GM12891 (cell line): Measurements from ENCODE around the gene HERPUD1.

Source experiments
- PAX5 ChIP-seq: IDR thresholded peaks from 2 replicates; pipeline ENCODE4 v1.6.1; 2011; ENCODE audit warnings: low read length, moderate library complexity, mild to moderate bottlenecking; ENCODE audit not compliant: insufficient read depth, severe bottlenecking
- POLR2AphosphoS5 ChIP-seq: IDR thresholded peaks from 2 replicates; pipeline ENCODE4 v1.6.1; 2011; ENCODE audit warnings: low read depth, low read length, control low read depth

DNA sequence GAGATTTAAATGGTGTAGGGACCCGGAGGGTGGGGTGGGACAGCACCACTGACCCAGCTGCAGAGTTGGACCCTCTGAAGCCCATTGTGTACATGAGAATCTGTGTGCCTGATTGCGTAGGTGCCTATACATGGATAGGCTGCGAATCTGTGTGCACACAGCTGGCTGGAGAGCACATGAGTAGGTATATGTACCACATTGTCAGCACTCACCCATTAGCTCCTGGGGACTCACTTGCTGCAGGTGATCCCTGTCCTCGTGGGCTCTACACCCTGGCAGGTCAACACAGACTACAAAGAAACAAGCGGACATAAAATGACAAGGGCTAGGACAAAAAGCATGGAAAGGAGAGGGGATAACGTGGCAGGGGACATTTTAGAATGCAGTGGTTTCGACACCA is 18.5 kb downstream of the HERPUD1 start:
- TF ChIP-seq POLR2AphosphoS5 (no peak), PAX5 (no peak)
